ENCODE measurements around the gene CACNB2. TPM values are rescaled to one million over a fixed set of nuclear protein-coding genes. Genes with fewer than 3 reads are reported as not detected.

Gene CACNB2
- total RNA-seq, 2 donors from 2014 or later = not detected

DNA sequence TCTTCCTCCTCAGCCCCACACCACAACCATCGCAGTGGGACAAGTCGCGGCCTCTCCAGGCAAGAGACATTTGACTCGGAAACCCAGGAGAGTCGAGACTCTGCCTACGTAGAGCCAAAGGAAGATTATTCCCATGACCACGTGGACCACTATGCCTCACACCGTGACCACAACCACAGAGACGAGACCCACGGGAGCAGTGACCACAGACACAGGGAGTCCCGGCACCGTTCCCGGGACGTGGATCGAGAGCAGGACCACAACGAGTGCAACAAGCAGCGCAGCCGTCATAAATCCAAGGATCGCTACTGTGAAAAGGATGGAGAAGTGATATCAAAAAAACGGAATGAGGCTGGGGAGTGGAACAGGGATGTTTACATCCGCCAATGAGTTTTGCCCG, 399.1 kb downstream of the CACNB2 start:
- ATAC-seq (replicated peaks in 1 of 2) (no peak), DNase-seq (no peak)
- H3K27me3 Mint-ChIP-seq (ENCODE audit: low read depth) = no peaks in the 10 kb centered on the region
- H3K36me3 Mint-ChIP-seq (ENCODE audit: insufficient read depth in 2 of 2) = peaks cover 5 to 15% of the 10 kb centered on the region in 2 donors
- H3K27ac Mint-ChIP-seq = no peak overlapping the region
- H3K4me3 Mint-ChIP-seq = no peak overlapping the region
- H3K9me3 Mint-ChIP-seq = no peaks in the 10 kb centered on the region
- H3K4me1 Mint-ChIP-seq (ENCODE audit: low read depth) = no peaks in the 10 kb centered on the region

DNA sequence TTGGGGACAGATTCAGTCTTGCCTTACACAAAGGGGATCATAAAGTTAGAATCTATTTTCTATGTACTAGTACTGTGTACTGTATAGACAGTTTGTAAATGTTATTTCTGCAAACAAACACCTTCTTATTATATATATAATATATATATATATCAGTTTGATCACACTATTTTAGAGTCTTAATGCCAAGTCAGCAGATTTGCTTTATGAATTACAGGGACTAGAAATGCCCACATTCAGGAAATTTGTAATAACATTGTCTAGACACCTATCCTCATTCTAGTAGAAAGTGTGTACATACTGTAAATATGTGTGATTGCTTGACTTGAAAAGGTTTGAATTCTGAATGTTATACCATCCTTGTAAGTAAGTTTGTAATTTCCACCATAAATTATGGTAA, 400.0 kb downstream of the CACNB2 start:
- H3K27me3 Mint-ChIP-seq (ENCODE audit: low read depth) = no peaks in the 10 kb centered on the region
- H3K27ac Mint-ChIP-seq = no peak overlapping the region
- no peaks in the 10 kb centered on the region for H3K9me3 Mint-ChIP-seq
- no peaks in the 10 kb centered on the region for H3K4me1 Mint-ChIP-seq (ENCODE audit: low read depth)
- DNase-seq (no peak), ATAC-seq (replicated peaks in 1 of 2) (no peak)
- H3K4me3 Mint-ChIP-seq = no peak overlapping the region
- peaks cover 5 to 13% of the 10 kb centered on the region in 2 donors for H3K36me3 Mint-ChIP-seq (ENCODE audit: insufficient read depth in 2 of 2)

DNA sequence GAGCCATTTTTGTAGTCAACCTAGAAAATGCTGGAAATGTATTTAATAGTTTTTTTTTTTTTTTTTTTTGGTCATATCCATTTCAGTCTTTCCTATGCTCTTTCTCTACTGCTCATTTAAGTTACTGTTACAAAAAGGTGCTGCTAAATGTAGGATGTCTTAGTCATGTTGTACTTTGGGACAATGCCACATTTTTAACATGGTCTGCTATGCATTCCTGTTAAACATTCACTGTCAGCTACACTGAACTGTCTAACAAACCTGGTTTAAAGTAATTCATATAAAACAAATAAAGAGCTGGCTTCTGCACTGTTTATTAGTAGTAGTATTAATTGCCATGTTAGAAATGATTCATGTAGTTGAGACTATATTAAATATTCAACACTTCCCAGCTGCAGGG, 402.6 kb downstream of the CACNB2 start:
- H3K27ac Mint-ChIP-seq = no peak overlapping the region
- ATAC-seq (replicated peaks in 1 of 2) (no peak), DNase-seq (no peak)
- H3K27me3 Mint-ChIP-seq (ENCODE audit: low read depth) = no peaks in the 10 kb centered on the region
- peaks cover 3 to 15% of the 10 kb centered on the region in 2 donors for H3K36me3 Mint-ChIP-seq (ENCODE audit: insufficient read depth in 2 of 2)
- H3K4me3 Mint-ChIP-seq = no peak overlapping the region
- no peaks in the 10 kb centered on the region for H3K9me3 Mint-ChIP-seq
- H3K4me1 Mint-ChIP-seq (ENCODE audit: low read depth) = no peaks in the 10 kb centered on the region

DNA sequence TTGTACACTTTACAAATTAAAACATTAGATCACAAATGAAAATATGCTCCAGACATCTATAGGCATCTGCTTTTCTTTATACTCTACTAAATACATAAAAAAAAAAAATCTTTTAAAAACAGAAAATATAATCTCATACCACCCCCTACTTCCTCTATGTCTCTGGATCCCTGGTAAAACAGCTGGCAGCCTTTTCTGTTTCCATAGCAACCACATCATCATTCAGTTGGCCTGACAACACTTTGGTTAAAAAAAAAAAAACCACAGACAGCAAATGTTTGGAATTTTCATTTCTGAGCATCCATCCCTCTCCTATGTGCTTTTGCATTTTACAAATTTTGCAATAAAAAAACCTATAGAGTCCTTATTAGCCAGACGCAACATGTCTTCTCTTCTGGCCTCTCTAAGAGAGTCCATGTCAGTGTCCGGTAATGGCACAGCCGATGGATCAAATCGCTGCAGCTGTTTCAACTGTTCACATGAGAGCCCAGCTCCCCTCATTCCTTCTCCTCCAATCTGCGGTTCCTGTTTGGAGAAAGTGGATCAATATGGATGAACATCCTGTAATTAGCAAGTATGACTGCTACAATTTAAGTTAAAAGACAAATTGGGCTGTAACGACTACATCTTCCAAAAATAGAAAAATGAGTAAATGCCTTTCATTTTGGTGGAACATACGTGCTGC, 405.5 kb downstream of the CACNB2 start:
- no peaks in the 10 kb centered on the region for H3K4me1 Mint-ChIP-seq (ENCODE audit: low read depth)
- no peak for ATAC-seq (replicated peaks in 1 of 2)
- no peak overlapping the region for H3K4me3 Mint-ChIP-seq
- DNase-seq = no peak
- H3K27me3 Mint-ChIP-seq (ENCODE audit: low read depth) = no peaks in the 10 kb centered on the region
- H3K27ac Mint-ChIP-seq = no peak overlapping the region
- H3K36me3 Mint-ChIP-seq (ENCODE audit: insufficient read depth in 2 of 2) = peaks cover 0 to 9% of the 10 kb centered on the region in 2 donors
- no peaks in the 10 kb centered on the region for H3K9me3 Mint-ChIP-seq

DNA sequence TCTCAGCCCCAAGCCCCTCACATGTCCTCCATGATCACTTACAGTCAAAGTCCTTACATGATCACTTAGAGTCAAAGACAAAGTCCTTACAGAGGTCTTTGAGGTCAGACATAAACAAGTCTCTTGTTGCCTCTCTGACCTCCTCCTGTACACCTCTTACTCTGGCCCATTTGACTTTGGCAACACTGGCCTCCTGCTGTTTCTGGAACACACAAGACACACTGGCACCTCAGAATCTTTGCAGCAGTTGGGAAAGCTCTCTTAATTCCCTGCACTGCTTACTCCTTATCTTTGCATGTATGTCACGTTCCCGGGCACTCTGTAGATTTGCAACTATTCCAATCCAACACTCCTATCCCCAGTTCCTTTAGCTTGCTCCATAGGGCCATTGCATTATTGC, 408.9 kb downstream of the CACNB2 start:
- no peak for DNase-seq
- no peak for ATAC-seq (replicated peaks in 1 of 2)
- Mint-ChIP-seq H3K27ac (no peak overlapping the region), H3K4me1 (ENCODE audit: low read depth) (no peaks in the 10 kb centered on the region), H3K36me3 (ENCODE audit: insufficient read depth in 2 of 2) (peaks cover 0 to 8% of the 10 kb centered on the region in 2 donors), H3K4me3 (no peak overlapping the region), H3K27me3 (ENCODE audit: low read depth) (no peaks in the 10 kb centered on the region), H3K9me3 (no peaks in the 10 kb centered on the region)

DNA sequence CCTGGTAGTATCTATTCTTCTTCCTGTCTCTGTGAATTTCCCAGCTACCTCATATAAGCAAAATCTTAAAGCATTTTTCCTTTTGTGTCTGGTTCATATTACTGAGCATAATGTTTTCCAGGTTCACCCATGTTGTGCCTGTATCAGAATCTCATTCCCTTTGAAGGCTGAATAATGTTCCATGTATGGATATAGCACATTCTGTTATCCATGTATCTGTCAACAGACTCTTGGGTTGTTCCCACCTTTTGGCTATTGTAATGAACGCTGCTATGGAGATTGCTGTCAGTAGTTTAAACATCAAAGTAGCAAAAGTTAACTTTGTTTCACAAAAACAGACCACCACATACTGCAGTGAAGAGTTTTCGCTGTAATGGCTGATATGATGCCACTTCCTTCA, 411.2 kb downstream of the CACNB2 start:
- DNase-seq (no peak), ATAC-seq (replicated peaks in 1 of 2) (no peak)
- H3K4me3 Mint-ChIP-seq = no peak overlapping the region
- peaks cover 0 to 6% of the 10 kb centered on the region in 2 donors for H3K36me3 Mint-ChIP-seq (ENCODE audit: insufficient read depth in 2 of 2)
- H3K27ac Mint-ChIP-seq = no peak overlapping the region
- no peaks in the 10 kb centered on the region for H3K4me1 Mint-ChIP-seq (ENCODE audit: low read depth)
- H3K27me3 Mint-ChIP-seq (ENCODE audit: low read depth) = no peaks in the 10 kb centered on the region
- no peaks in the 10 kb centered on the region for H3K9me3 Mint-ChIP-seq

DNA sequence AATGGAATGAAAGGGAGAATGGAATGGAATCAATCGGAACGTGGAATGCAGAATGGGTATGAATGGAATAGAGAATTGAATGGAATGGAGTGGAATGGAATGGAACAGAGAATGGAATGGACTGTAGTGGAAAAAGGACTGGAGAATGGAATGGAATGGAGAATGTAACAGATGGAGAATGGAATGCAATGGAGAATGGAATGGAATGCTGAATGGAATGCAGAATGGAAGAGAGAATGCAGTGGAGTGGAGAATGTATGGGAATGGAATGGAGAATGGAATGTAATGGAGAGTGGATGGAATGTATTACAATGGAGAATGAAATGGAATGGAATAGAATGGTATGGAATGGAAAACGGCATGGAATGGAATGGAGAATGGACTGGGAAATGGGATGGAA, 414.3 kb downstream of the CACNB2 start:
- no peaks in the 10 kb centered on the region for H3K4me1 Mint-ChIP-seq (ENCODE audit: low read depth)
- no peaks in the 10 kb centered on the region for H3K9me3 Mint-ChIP-seq
- H3K27me3 Mint-ChIP-seq (ENCODE audit: low read depth) = no peaks in the 10 kb centered on the region
- peaks cover 0 to 2% of the 10 kb centered on the region in 2 donors for H3K36me3 Mint-ChIP-seq (ENCODE audit: insufficient read depth in 2 of 2)
- ATAC-seq (replicated peaks in 1 of 2) = no peak
- DNase-seq = no peak
- no peak overlapping the region for H3K27ac Mint-ChIP-seq
- H3K4me3 Mint-ChIP-seq = no peak overlapping the region

DNA sequence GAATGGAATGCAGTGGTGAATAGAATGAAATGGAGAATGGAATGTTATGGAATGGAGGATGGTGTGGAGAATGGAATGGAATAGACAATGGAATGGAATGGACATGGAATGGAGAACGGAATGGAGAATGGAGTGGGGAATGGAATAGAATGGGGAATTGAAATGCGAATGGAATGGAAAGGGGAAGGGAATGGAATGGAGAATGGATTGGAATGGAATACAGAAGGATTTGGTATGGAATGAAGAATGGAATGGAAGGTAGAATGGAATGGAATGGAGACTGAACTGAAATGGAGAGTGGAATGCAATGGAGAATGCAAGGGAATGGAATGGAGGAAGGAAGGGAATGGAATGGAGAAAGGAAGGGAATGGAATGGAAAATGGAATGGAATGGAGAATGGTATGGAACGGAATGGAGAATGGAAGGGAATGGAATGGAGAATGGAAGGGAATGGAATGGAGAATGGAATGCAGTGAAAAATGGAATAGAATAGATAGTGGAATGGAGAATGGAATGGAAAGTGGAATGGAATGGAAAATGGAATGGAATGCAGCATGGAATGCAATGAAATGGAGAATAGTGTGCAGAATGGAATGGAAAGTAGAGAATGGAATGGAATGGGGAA, 416.4 kb downstream of the CACNB2 start:
- no peak for ATAC-seq (replicated peaks in 1 of 2)
- Mint-ChIP-seq H3K36me3 (ENCODE audit: insufficient read depth in 2 of 2) (no peaks in the 10 kb centered on the region), H3K27ac (no peak overlapping the region), H3K4me1 (ENCODE audit: low read depth) (no peaks in the 10 kb centered on the region), H3K27me3 (ENCODE audit: low read depth) (no peaks in the 10 kb centered on the region), H3K9me3 (no peaks in the 10 kb centered on the region), H3K4me3 (no peak overlapping the region)
- no peak for DNase-seq

DNA sequence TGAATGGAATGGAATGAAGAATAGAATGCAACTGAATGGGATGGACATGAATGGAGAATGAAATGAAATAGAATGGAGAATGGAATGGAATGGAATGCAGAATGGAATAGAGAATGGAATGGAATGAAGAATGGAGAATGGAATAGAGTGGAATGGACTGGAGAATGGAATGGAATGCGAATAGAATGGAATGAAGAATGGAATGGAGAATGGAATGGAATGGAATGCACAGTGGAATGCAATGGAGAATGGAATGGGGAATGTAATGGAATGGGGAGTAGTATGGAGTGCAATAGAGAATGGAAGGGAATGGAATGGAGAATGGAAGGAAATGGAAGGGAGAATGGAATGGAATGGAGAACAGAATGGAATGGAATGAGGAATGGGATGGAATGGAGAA, 417.7 kb downstream of the CACNB2 start:
- no peak overlapping the region for H3K4me3 Mint-ChIP-seq
- no peaks in the 10 kb centered on the region for H3K4me1 Mint-ChIP-seq (ENCODE audit: low read depth)
- H3K27me3 Mint-ChIP-seq (ENCODE audit: low read depth) = no peaks in the 10 kb centered on the region

DNA sequence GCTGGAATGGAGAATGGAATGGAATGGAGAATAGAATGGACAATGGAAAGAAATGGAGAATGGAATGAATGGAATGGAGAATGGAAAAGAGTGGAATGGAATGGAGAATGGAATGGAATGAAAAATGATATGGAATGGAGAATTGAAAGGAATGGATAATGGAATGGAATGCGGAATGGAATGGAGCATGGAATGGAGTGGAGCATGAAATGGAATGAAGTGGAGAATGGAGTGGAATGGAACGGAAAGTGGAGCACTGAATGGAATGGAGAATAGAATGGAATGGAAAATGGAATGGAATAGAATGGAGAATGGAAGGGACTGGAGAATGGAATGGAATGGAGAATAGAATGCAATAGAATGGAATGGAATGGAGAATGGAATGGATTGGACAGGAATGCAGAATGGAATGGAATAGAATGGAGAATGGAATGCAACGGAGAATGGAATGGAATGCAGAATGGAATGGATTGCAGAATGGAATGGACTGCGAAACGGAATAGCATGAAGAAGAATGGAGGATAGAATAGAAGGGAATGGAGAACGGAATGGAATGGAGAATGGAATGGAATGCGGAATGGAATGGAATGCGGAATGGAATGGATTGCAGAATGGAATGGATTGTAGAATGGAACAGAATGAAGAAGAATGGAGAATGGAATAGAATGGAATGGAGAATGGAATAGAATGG, 421.8 kb downstream of the CACNB2 start:
- Mint-ChIP-seq H3K4me3 (no peak overlapping the region), H3K4me1 (ENCODE audit: low read depth) (no peaks in the 10 kb centered on the region), H3K36me3 (ENCODE audit: insufficient read depth in 2 of 2) (no peaks in the 10 kb centered on the region)

More for the DNA sequence above, 417.7 kb downstream of the CACNB2 start:
- no peak for ATAC-seq (replicated peaks in 1 of 2)
- no peak overlapping the region for H3K27ac Mint-ChIP-seq
- no peaks in the 10 kb centered on the region for H3K36me3 Mint-ChIP-seq (ENCODE audit: insufficient read depth in 2 of 2)
- no peak for DNase-seq
- H3K9me3 Mint-ChIP-seq = no peaks in the 10 kb centered on the region

DNA sequence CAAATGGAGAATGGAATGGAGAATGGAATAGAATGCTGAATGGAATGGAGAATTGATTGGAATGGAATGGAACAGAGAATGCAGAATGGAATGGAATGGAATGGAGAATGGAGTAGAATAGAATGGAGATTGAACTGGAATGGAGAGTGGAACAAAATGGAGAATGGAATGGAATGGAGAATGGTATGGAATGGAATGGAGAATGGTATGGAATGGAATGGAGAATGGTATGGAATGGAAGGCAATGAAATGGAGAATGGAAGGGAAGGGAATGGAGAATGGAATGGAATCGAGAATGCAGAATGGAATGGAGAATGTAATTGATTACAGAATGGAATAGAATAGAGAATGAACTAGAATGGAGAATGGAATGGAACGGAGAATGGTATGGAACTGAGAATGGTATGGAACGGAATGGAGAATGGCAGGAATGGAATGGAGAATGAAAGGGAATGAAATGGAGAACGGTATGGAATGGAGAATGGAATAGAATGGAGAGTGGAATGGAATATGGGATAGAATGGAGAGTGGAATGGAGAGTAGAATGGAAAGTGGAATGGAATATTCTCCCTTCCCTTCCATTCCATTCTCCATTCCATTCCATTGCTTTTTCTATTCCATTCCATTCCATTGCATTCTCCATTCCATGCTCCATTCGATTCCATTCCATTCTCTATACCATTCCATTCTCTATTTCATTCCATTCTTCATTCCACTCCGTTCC, 422.9 kb downstream of the CACNB2 start:
- Mint-ChIP-seq H3K4me1 (ENCODE audit: low read depth) (no peaks in the 10 kb centered on the region), H3K9me3 (no peaks in the 10 kb centered on the region), H3K36me3 (ENCODE audit: insufficient read depth in 2 of 2) (no peaks in the 10 kb centered on the region), H3K27me3 (ENCODE audit: low read depth) (no peaks in the 10 kb centered on the region), H3K4me3 (no peak overlapping the region), H3K27ac (no peak overlapping the region)
- DNase-seq (no peak), ATAC-seq (replicated peaks in 1 of 2) (no peak)

More for the DNA sequence above, 421.8 kb downstream of the CACNB2 start:
- Mint-ChIP-seq H3K9me3 (no peaks in the 10 kb centered on the region), H3K27ac (no peak overlapping the region), H3K27me3 (ENCODE audit: low read depth) (no peaks in the 10 kb centered on the region)
- DNase-seq = no peak
- no peak for ATAC-seq (replicated peaks in 1 of 2)

DNA sequence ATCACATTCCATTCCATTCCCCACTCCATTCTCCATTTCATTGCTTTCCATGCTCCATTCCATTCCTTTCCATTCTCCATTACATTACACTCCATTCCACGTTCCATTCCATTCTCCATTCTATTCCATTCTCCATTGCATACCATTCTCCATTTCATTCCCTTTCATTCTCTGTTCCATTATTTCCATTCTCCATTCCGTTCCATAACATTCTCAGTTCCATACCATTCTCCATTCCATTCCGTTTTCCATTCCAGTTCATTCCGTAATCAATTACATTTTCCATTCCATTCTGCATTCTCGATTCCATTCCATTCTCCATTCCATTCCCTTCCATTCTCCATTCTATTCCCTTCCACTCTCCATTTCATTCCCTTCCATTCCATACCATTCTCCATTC, 424.8 kb downstream of the CACNB2 start:
- H3K36me3 Mint-ChIP-seq (ENCODE audit: insufficient read depth in 2 of 2) = no peaks in the 10 kb centered on the region
- no peak overlapping the region for H3K4me3 Mint-ChIP-seq
- no peaks in the 10 kb centered on the region for H3K27me3 Mint-ChIP-seq (ENCODE audit: low read depth)
- ATAC-seq (replicated peaks in 1 of 2) (no peak), DNase-seq (no peak)
- no peak overlapping the region for H3K27ac Mint-ChIP-seq
- H3K4me1 Mint-ChIP-seq (ENCODE audit: low read depth) = no peaks in the 10 kb centered on the region
- H3K9me3 Mint-ChIP-seq = no peaks in the 10 kb centered on the region

DNA sequence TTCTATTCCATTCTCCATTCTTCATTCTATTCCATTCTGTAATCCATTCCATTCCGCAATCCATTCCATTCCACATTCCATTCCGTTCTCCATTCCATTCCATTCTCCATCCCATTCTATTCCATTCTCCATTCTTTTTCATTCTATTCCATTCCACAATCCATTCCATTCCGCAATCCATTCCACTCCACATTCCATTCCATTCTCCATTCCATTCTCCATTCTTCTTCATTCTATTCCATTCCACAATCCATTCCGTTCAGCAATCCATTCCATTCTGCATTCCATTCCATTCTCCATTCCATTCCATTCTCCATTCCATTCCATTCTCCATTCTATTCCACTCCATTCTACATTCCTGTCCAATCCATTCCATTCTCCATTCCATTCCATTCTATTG, 426.0 kb downstream of the CACNB2 start:
- Mint-ChIP-seq H3K27ac (no peak overlapping the region), H3K4me3 (no peak overlapping the region), H3K4me1 (ENCODE audit: low read depth) (no peaks in the 10 kb centered on the region), H3K36me3 (ENCODE audit: insufficient read depth in 2 of 2) (no peaks in the 10 kb centered on the region), H3K9me3 (no peaks in the 10 kb centered on the region), H3K27me3 (ENCODE audit: low read depth) (no peaks in the 10 kb centered on the region)
- no peak for ATAC-seq (replicated peaks in 1 of 2)
- no peak for DNase-seq

Measured in activated T-cell treated with anti-CD3 and anti-CD28 coated beads, Interleukin-2, amount 50 U/mL, for 72 hours (primary cell).